Measurements from ENCODE around the gene NKD1.

The NKD1 gene

DNA sequence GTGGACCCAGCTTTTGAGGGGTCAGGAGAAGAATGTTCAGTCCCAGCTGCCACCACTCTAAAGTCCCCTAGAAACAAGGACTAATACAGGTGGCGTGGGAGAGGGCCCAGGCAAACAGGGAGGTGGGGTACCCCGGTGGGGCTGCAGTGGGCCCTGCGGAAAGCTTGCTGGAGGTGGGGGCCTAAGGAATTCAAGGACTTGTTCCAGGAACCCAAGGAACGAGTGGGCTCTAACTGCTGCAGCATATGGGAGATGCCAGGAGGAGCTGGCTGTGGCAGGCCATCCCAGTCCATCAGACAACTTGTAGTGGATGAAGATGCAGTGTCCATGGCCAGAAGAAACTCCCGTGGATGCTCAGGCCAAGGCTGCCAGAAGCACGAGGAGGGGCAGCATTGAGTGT lies 122.3 kb downstream of the NKD1 start:
- TF ChIP-seq ZNF274 (IDR thresholded peaks at IDR 0.05; ENCODE audit: low read depth, low read length) = no peak

GRCh38 chr16:50671644-50672260 lies 123.6 kb downstream of the NKD1 start:
- TF ChIP-seq ZNF274 (IDR thresholded peaks at IDR 0.05; ENCODE audit: low read depth, low read length) = no peak
- no peak overlapping the region for H3K4me3 ChIP-seq (ENCODE audit: low read length)

More for the DNA sequence above, 122.3 kb downstream of the NKD1 start:
- H3K4me3 ChIP-seq (ENCODE audit: low read length) = no peak overlapping the region

- no peak for TF ChIP-seq ZNF274 (IDR thresholded peaks at IDR 0.05; ENCODE audit: low read depth, low read length)
- no peak overlapping the region for H3K4me3 ChIP-seq (ENCODE audit: low read length)
Observed at GRCh38 chr16:50673496-50674275, 125.5 kb downstream of the NKD1 start.

- no peak overlapping the region for H3K4me3 ChIP-seq (ENCODE audit: low read length)
- no peak for TF ChIP-seq ZNF274 (IDR thresholded peaks at IDR 0.05; ENCODE audit: low read depth, low read length)
Observed at GRCh38 chr16:50674831-50675230, 126.6 kb downstream of the NKD1 start.

GRCh38 chr16:50675686-50676610 lies 127.8 kb downstream of the NKD1 start:
- H3K4me3 ChIP-seq (ENCODE audit: low read length) = no peak overlapping the region
- no peak for TF ChIP-seq ZNF274 (IDR thresholded peaks at IDR 0.05; ENCODE audit: low read depth, low read length)

GRCh38 chr16:50676684-50677225 lies 128.6 kb downstream of the NKD1 start:
- H3K4me3 ChIP-seq (ENCODE audit: low read length) = no peak overlapping the region
- TF ChIP-seq ZNF274 (IDR thresholded peaks at IDR 0.05; ENCODE audit: low read depth, low read length) = no peak

DNA sequence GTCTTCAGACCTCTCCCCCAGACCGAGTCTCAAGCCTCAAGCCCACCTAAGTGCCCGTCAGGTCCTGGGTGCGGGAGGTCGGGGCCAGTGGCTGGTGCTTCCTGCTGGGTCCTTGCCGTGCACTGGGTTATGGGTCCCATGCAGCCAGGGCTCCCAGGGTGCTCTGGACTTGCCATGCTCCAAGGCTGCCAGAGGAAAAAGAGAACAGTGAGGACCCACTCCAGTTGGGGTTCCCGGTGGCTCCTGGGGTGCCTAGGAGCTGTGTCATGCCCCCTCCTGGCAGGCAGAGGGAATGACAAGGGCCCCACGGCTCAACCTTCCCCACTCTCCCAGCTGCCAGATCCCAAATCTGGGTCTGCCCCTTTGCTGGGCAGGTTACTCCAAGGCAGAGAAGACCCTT lies 129.2 kb downstream of the NKD1 start:
- no peak overlapping the region for H3K4me3 ChIP-seq (ENCODE audit: low read length)
- no peak for TF ChIP-seq ZNF274 (IDR thresholded peaks at IDR 0.05; ENCODE audit: low read depth, low read length)

GRCh38 chr16:50678531-50678930 lies 130.3 kb downstream of the NKD1 start:
- TF ChIP-seq ZNF274 (IDR thresholded peaks at IDR 0.05; ENCODE audit: low read depth, low read length) = no peak

DNA sequence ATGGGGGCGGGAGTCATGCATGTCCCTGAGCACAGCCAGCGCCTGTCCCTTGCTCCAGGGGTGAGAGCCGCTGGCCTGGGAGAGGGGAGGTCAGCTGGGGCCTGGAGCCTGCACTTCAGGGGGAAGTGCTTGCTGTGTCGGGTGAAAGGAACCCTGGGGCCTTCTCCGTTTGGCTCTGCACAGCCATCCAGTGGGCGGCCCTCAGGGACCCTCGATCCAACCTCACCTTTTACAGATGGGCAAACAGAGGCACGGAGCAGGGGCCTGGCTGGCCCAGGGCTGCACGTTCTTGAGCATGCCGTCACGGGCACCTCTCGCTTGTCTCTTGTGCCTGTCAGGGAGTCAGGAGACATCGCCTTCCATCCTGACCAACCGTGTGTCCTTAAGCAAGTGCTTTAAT lies 131.1 kb downstream of the NKD1 start:
- no peak overlapping the region for H3K4me3 ChIP-seq (ENCODE audit: low read length)
- no peak for TF ChIP-seq ZNF274 (IDR thresholded peaks at IDR 0.05; ENCODE audit: low read depth, low read length)

More at GRCh38 chr16:50678531-50678930, 130.3 kb downstream of the NKD1 start:
- H3K4me3 ChIP-seq (ENCODE audit: low read length) = no peak overlapping the region

GRCh38 chr16:50679676-50680555 lies 131.7 kb downstream of the NKD1 start:
- no peak for TF ChIP-seq ZNF274 (IDR thresholded peaks at IDR 0.05; ENCODE audit: low read depth, low read length)
- H3K4me3 ChIP-seq (ENCODE audit: low read length) = peak overlapping the region; percentile 77; the same call in 1 of the 2 replicates

DNA sequence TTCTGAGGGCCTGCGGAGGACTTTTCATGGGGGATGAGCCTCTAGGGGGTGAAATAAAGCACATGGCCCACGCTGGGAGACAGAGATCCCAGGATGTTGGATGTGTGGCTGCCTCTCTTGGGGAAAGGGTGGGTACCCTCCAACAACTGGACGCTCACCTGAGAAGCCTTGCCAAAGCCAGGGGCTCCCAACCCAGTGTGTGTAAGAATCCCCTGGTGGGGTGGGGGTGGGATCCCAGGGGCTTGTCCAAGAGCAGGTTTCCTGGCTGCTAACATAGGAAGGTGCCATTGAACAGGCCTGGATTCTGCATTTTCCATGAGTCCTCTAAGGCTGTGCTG lies 132.3 kb downstream of the NKD1 start:
- H3K4me3 ChIP-seq (ENCODE audit: low read length) = peak overlapping the region; percentile 77

DNA sequence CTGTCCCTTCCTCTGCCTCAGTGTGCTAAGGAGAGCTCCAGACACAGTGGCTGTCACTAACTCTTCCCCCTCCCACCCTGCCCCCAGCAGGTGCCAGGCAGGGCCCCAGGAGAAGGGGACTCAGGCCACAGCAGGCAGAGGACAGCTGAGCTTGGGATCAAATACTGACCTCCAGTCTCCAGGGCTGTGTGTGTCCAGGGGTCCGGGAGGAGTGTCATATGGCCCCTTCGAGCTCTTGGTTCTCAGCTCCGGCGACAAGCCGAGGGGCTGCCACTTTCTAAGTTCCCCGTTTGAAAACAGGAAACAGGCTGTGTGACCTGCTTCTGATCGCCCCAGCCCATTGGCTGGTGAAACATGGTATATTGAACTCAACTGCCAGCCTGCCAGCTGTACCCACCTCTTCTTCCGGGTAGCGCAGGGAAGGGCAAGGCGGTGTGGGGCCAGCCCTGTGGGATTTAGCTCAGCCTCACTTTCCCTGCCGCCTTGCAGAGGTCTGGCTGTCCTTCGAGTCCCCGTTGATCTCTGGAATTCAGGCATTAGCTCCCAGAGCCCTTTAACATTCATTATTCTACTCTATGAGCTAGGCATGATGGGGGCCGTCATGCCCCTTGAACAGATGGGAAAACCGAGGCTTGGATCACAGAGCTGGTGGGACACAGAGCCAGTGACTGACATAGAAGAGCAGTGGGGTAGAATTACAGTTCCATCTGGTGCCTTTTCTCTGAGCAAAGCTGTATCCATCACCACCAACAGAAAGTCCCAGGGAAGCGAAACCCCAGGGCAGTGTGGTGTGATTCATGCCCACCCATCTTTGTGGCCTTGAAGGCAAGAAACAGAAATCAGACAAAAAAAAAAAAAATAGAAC lies 133.1 kb downstream of the NKD1 start, which contains the start of gene SNX20:
Gene SNX20 (minus strand): TSS at position 292 of the 865 bp plus-strand sequence. CDS start 3,786 bp downstream, outside the sequence.
- no peak for TF ChIP-seq ZNF274 (IDR thresholded peaks at IDR 0.05; ENCODE audit: low read depth, low read length)
- H3K4me3 ChIP-seq (ENCODE audit: low read length) = peak within 1 kb of the TSS; percentile 77

More for the DNA sequence above, 132.3 kb downstream of the NKD1 start:
- TF ChIP-seq ZNF274 (IDR thresholded peaks at IDR 0.05; ENCODE audit: low read depth, low read length) = no peak

Data from GM08714 (cell line).